Measurements from ENCODE around the gene SAMD1.

The SAMD1 gene

GRCh38 chr19:14112809-14113385, 22.3 kb upstream of the SAMD1 start:
- no peak for DNase-seq

DNA sequence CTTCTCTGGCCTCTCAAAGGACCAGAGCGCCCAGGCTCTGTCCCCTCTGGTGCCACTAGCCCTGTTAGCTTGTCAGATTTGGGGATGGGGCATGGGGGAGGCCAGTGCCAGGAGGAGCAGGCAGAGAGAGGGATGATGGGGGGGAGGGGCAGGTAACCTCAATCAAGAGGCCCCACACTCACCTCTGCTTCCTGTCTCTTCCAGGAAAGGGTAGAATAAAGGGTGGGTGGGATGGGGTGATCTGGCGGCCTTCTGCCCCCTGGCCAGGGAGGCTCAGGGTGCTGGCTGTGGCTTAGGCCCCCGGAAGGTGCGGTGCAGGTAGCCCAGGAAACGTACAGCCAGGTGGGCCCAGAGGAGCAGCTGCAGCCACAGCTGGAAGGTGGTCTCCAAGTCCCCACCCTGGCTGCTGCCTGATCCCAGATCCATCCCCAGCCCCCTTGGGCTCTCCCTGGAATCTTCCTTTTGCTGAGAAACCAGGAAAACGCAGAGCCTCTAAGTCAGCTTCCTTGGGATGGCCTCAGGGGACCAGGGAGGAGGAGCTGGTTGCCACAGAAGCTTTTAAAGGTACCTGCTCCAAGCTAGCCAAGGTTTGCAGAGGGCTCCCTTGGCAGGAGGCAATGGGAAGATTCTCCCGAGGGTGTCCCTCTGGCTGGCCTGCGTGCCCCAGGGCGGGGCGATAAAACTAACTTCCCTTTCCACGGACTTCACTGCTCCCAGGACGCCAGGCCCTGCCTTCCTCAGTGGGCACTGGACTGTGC, 21.7 kb upstream of the SAMD1 start:
- no peak for DNase-seq

GRCh38 chr19:14111486-14111885, 20.9 kb upstream of the SAMD1 start:
- no peak for DNase-seq

DNA sequence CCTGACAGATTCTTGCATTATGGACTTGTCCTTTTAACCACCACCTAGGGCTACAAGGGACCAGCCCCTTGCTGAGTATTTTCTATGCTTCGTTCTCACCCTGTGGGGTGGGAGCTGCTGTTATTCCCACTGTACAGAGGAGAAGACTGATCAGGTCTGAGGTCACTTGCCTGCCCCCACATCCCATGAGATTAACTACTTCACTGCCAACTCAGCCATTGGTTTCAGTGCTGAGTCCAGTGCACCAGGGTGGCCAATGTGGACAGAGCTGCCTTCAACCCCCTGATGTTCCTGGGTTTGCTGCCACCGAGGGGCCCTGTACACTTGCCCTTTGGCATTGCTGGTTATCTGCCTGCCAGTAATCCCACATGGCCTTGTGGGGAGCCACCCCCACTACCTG, 20.1 kb upstream of the SAMD1 start:
- no peak for DNase-seq

DNA sequence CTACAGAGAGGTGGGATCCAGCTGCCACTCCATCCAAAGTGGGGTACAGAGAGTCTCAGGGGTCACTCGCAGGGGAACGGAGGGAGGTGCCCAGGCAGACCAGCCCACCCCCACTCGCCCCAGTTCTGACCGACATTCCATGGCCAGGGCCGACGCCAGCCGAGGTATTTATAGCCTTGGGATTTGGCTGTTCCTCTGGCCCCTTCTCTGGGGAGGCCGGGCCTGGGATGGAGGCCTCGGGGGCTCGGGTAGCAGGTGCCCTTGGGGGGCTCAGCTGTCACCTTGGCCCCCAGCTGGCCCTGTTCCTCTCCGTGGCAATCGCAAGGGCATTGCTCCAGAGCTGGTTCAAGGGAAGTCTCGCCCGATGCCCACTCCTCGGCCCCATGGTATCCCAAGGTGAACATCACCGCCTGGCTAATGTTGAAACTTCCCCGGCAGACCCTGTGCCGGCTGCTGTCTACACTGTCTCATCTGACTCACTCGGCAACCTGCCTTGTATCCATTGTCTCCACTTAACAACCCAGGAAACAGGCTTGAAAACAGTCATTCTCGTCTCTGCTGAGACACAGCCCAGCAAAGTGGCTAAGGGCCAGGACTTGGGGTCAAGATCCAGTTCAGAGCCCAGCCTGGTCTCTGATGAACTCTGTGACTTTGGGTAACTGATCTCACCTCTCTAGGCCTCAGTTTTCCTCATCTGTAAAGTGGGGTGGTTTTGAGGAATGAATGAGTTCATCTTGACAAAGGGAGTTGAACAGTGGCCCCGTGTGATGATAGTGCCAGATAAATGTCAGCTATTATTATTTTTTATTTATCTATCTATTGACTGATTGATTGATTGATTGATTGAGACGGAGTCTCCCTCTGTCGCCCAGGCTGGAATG, 17.3 kb upstream of the SAMD1 start:
- DNase-seq = no peak

GRCh38 chr19:14106840-14107239, 16.3 kb upstream of the SAMD1 start:
- no peak for DNase-seq

DNA sequence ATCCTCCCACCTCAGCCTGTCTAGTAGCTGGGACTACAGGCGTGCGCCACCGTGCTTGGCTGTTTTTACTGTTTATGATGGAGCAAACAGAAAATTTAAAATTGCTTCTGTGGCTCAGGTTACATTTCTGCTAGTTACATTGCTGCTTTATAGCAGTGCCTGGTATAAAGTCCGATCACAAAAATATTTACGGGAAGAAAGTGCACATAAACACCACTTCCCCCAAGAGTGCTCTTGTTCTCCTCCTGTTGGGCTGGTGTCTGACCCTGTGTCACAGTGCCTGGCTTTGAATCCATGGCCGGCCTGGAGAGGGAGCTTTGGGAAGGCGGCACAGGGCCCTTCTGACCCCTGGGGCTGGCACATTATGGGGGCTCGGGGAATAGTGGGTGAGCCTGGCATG, 15.1 kb upstream of the SAMD1 start:
- no peak for DNase-seq

DNA sequence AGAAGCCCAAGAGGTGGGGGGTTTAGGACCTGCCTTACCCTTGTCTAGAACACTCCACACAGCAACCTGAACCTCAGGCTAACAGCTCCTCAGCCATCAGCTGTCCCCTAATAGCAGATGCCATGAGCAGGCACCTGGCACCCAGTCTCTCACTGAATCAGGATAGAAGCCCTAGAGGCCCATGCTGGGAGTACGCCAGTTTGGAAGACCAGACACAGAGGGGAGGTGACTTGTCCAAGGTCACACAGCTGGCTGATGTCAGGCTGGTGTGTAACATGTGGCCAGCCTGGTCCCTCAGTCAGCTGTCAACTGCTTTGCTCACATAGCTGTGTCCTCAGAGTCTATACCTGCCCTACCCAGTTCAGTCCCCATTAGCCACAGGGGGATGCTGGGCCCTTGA, 12.8 kb upstream of the SAMD1 start:
- no peak for DNase-seq

DNA sequence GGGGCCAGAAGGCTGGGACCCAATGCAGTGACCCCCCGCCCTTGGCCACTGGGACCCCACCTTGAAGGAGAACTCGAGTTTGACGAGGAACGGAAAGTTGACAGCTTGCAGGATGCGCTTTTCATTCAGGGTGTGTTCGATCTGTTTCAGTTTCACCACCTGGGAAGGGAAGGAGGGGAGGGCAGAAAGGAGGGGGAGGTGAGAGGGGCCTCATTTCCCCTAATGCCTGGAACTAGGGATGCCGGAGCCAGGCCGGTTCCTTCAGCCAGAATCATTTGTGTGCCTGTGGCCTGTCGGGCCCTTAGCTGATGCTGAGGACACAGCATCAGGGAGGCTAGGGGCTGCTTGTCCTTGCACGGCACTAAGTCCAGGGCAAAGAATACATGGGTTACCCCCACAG, 12.2 kb upstream of the SAMD1 start:
- no peak for DNase-seq

DNA sequence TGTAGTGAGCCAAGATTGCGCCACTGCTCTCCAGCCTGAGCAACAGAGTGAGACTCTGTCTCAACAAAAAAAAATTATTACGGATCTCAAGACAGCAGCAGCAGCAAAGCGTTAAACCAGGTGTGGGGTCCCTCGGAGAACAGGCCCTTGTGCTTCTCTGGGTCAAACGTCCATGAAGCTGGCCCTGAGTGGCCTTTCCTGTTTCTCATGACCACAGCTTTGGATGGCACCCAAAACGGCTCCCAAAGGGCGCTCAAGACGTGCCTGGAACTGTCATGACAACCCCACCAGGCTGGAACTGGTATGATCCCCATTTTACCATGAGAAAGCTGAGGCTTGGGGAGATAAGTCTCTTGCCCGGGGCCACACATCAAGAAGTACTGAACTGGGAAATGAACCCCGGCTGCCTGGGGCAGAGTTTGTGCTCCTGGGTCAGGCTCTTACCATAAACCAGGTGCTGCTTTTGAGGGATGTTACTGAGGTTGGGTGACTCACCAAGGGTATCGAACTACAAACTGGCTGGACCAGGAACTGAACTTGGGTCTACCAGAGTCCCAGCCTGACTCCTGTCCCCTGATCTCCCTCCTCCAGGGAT, 11.6 kb upstream of the SAMD1 start:
- no peak for DNase-seq

GRCh38 chr19:14101003-14101545, 10.5 kb upstream of the SAMD1 start:
- no peak for DNase-seq

- no peak for DNase-seq
Measured at GRCh38 chr19:14097532-14098151, 7.1 kb upstream of the SAMD1 start.

DNA sequence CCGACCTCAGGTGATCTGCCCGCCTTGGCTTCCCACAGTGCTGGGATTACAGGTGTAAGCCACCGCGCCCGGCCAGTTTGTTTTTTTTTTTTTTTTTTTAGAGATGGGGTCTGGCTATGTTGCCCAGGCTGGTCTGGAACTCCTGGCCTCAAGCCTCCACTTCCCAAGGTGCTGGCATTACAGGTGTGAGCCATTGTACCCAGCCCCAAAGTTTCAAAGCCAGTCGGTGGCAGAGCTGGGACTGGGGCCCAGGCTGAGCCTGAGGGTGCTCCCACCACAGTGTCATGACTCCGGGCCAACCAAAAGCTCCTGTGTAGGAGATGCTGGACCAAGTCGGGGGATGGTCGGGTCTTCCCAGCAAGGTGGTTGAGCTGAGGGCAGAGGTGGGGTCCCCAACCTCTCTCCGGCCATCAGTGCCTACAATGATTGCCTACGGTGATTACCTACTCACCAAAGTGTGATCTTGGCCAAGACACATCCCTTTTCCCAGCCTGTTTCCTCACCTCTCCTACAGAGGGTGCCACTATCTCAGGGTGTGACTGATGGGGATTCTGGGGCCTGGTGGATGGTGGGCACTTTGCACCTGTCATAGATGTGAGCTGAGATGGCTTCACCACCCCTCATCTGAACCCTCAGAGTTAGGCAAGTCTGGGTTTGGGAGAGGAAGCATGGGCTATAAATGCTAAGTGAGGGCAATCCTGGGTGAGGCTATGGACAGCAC, 5.9 kb upstream of the SAMD1 start:
- no peak for DNase-seq

- DNase-seq = no peak
Measured at GRCh38 chr19:14094854-14095253, 4.3 kb upstream of the SAMD1 start.

- DNase-seq = no peak
Measured at GRCh38 chr19:14093117-14093823, 2.7 kb upstream of the SAMD1 start.

DNA sequence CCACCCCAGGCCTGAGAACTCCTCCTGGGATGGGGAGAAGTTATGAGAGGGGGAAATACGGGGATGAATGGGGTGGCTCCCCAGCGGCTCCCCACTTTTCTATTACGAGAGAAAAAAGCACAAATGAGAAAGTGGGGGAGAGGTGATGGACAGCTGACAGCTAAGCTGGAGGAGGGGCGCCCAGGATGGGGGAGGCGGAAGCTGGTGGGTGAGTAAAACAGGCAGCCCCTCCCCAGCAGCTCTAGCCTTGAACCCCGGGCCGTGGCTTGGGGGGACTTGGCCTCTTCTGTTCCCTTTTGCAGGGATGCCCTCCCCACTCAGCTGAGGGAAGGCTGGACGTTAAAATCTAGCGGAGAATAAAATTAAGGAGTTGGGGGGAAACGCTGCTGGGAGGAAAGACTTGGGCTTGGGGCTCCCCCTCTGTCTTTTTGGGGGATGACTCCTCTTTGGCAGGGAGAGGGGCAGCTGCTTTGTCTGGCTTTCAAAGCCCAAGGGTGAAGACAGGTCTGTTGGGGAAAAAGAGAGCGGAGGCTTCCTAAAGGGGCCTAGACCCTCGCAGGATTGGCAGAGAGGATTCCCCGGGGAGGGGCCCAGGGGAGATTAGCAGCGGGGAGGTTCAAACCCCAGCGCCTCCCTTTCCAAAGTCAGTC, 1.4 kb upstream of the SAMD1 start:
- DNase-seq = no peak

DNA sequence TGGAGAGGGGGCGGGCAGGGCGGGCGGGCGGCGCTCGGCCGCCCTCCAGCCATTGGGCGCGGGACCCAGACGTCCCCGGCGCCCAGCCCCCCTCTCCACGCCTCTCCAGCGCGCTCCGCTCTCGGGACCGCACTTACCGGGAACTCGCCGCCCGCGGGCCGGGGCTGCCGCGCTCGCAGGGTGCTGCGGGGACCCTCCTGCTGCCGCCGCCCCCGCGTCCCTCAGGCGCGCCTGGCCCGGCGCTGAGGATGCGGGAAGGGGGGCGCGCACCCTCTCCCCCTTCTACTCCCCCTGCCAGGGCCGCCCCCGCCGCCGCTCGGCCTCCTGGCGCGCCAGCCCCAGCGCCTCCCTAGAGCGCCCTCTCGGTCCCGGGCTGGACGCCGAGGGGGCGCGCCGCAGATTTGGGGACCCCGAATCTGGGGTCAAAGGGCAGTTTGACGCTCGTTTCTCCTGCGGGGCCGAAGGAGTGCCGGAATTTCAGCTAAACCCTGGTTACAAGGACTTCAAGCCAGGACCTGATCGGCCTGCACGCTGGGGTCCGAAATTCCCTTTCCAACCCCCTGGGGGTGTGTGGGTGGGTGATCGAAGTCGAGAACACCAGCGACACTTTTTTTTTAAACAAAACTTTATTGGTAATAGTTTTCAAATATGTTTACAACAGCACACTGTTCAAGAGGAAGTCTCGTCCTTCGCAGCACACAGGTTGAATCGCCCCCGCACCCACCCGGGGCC, 696 bp upstream of the SAMD1 start:
- peak; percentile 71 for DNase-seq

- DNase-seq = peak; percentile 66
Measured at GRCh38 chr19:14089662-14090508, 666 bp downstream of the SAMD1 start.

- no peak for DNase-seq
Measured at GRCh38 chr19:14089412-14089661, 1.2 kb downstream of the SAMD1 start.
